GM21825 (cell line): Measurements from ENCODE around the gene MCM8.

Source experiments
- ATAC-seq: cut with Tn5 transposase; IDR thresholded peaks from one replicate; pipeline ENCODE4 v1.9.1; 2021; ENCODE audit warnings: mild to moderate bottlenecking, moderate library complexity; ENCODE audit not compliant: unreplicated experiment

MCM8 gene

DNA sequence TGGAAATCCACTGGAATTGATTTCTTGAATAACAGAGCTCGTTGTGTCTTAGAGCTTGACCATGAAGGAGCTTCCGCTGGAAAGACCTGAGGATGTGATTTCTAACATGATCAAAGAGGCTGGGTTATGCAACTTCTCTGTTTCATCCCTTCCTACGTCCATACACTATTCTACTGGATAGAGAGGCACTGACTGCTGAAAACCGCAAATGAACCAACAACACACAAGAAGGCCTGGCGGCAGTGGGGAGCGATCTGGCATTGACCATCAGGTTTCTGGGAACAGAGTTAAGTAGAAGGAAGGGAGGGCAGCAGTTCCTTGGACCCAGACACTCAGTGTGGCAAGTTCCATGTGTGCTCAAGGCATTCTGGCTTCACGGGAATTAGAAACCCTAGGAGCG, 90.1 kb downstream of the MCM8 start:
- ATAC-seq, result no peak

DNA sequence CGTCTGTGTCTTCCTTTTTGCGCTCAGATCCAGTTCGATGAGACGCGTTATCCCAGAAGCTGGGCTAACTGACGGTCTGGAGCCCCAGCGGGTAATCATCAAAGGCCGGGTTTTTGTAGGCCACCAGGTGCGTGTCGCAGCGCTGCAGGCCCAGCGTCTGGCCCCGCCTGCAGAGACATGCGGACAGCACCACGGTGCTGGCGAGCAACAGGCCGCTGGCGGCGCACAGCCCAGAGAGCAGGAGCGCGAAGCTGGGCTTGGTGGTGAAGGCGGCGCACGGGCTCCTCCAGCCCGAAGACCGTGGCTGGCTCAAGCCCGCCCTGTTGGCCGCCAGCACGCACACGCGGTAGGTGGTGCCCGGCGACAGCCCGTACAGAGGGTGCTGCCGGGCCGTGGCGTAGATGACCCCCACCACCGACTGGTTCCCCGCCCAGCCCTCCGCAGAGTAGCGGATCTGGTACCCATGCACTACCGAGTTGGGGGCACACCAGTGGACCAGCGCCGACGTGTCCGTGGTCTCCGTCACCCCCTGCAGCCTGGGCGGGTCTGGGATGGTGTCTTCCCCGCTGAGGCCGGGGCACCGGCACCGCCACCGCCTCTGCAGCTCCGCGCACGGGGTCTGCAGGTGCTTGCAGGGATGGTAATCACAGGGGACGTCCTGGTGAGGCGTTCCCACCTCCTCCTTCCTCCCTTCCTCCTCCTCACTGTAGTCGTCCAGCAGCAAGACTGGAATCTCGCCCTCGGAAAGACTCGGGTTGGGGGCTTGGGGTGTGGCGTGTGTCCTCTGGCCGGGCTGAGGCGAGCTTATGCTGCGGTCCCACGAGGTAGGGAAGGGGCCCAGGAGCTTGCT, 90.7 kb downstream of the MCM8 start:
- no peak for ATAC-seq

- no peak for ATAC-seq
Observed at GRCh38 chr20:6041808-6042265, 91.4 kb downstream of the MCM8 start.

- no peak for ATAC-seq
Observed at GRCh38 chr20:6044115-6044514, 93.7 kb downstream of the MCM8 start.

DNA sequence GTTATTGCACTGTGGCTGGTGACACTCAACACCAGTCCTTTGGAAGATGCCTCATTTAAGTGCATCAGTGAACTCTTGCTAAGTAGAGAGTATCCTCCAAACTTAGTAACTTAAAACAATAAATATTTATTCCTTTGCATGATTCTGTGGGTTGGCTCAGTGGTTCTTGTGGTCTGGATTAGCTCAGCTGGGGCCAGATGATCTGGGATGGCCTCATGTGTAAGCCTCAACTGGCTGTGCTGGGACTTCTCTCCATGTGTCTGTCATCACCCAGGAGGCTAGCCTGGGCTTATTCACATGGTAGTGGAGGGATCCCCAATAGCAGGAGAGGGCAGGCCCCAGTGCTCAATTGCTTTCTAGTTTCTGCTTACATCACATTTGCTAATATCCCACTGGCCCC, 95.1 kb downstream of the MCM8 start:
- ATAC-seq, result no peak

DNA sequence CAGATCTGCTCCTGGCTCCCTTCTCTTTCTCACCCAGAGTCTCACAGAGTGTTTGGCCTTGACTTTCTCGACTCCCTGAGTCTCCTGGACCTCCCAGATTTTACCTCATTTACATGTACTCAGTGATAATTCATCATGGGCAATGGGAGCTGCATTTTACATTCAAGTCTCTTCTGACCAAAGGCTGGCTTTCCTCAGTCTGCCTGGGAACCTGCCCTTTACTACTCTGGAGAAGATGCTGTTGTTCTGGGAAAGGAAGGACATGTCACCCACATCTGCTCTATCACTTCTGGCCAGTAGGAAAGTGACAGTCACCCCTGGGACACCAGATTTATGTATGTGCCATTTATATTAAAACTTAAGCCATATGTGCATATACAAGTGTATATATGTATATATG, 96.0 kb downstream of the MCM8 start:
- ATAC-seq, result no peak

DNA sequence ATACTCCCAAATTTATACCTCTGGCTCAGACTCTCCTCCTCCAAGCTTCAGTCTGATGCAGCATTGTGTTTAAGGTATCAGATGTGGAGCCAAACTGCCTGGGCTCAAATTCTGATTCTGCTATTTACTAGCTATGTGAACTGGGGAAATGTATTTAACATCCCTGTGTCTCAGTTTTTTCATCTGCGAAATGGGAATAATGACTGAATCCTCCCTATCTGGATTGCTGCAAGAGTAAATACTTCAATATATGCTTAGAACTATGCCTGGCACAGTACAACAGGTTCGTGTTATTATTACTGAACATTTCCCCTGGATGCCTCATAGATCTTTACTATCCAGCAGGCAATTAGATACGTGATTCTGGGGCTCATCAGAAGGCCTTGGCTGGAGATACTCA, 97.9 kb downstream of the MCM8 start:
- ATAC-seq, result no peak
